ENCODE measurements around the gene RDX.
"Not testable (repeated sequence)": the region's sequence is repeated elsewhere in the genome, so short reads cannot be mapped to it uniquely, and the experiment has no call there.

The RDX gene

DNA sequence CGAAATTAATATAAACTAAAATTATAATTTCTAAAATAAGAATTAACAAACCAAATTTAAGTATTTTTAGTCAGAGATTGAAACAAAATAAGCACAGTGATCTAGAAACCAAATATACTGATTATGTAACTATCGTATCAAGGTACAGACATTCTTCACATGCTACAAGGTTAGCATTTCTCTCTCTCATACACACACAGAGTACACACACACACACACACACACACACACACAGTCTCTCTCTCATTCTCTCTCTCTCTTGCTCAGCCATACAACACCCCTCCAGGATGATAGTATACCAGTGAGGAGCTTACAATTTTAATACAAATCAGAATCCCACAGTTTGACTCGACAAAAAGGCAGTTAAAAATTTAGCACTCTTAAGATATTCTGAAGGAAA lies 66.0 kb downstream of the RDX start:
- DNase-seq (ENCODE audit: extremely low read depth, low read depth) = no peak
- TF ChIP-seq, protein P1, sequence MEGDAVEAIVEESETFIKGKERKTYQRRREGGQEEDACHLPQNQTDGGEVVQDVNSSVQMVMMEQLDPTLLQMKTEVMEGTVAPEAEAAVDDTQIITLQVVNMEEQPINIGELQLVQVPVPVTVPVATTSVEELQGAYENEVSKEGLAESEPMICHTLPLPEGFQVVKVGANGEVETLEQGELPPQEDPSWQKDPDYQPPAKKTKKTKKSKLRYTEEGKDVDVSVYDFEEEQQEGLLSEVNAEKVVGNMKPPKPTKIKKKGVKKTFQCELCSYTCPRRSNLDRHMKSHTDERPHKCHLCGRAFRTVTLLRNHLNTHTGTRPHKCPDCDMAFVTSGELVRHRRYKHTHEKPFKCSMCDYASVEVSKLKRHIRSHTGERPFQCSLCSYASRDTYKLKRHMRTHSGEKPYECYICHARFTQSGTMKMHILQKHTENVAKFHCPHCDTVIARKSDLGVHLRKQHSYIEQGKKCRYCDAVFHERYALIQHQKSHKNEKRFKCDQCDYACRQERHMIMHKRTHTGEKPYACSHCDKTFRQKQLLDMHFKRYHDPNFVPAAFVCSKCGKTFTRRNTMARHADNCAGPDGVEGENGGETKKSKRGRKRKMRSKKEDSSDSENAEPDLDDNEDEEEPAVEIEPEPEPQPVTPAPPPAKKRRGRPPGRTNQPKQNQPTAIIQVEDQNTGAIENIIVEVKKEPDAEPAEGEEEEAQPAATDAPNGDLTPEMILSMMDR (IDR thresholded peaks at IDR 0.05; ENCODE audit: low read depth, low read length) = no peak

DNA sequence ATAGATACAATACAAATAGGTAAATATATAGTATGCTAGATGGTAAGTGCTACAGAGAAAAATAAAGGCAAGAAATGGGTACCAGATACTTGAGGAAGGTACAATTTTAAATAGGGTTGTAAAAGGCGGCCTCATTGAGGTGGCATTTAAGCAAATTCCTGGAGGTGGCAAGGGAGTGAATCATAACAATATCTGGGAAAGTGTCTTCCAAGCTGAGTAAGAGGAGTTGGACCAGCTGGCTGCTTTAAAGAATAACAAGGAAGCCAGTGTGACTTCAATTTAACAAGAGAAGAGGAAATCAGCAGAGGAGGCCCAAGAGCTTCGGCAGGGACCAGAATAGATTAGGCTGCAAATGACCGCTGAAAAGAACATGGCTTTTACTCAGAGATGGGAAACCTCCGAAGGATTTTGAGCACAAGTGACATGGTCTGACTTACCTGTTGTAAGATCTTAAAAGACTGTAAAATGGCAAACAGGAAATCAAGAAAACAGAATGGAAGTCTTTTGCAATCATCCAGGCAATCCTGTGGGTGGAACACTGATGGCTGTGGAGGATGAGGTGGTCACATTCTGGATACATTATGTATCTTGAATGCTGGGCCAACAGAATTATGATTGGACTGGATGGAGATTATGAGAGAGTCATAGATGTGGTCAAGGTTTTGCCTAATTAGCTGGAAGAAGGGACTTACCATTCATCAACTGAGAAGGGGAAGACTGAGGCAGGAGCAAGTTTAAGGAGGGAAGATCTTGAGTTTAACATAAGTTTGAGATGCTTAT lies 77.2 kb downstream of the RDX start:
- TF ChIP-seq, protein P1 (IDR thresholded peaks at IDR 0.05; ENCODE audit: low read depth, low read length) = no peak
- no peak for DNase-seq (ENCODE audit: extremely low read depth, low read depth)

DNA sequence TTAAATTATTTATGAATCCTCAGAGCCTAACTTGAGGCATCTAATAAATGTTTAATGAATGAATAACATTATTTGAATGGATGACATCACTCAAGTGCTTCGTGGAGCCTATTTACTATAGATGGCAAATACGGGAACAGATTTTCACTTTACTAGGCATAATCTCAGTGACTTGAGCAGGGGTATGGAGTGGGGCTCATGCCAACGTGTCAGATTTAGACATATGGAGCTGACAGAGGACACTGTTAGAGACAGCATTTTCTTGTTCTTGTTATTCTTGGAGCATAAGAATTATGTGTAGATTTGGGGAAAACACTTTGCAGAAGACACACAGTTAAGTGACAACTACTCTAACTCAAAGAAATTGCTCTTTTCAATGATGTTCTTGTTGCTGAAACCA lies 78.5 kb downstream of the RDX start:
- TF ChIP-seq, protein P1 (IDR thresholded peaks at IDR 0.05; ENCODE audit: low read depth, low read length) = no peak

DNA sequence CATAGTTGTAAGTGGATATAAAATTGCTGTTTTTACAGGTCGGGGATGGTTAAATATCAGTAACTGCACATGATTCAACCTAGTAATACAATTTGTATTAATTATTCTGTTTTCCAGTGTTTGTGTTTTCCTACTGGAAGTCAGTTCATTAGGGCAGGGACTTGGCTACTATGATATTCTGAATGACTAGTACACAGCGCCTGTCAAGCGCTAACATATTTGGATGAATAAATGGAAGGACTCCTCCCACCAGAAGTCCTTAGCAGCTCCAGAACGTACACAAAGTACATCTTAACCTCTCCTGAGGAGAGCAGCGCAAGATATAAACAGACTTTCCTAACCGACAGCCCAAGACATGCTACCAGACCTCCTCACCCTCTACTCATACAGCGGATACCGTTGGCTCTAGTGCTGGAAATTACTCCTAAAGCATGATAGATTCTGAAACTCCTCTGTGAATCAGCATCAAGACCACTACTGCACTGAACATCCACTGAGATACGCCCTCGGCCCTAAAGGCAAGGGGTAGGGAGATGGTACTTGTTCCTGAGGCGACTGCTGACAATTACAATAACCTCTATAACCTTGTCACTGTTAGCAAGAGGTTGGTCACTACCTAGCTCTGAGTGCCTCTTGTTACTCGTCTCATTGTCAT lies 79.1 kb downstream of the RDX start:
- TF ChIP-seq, protein P1 (IDR thresholded peaks at IDR 0.05; ENCODE audit: low read depth, low read length) = no peak
- DNase-seq (ENCODE audit: extremely low read depth, low read depth) = no peak

More for the DNA sequence above, 78.5 kb downstream of the RDX start:
- DNase-seq (ENCODE audit: extremely low read depth, low read depth) = no peak

DNA sequence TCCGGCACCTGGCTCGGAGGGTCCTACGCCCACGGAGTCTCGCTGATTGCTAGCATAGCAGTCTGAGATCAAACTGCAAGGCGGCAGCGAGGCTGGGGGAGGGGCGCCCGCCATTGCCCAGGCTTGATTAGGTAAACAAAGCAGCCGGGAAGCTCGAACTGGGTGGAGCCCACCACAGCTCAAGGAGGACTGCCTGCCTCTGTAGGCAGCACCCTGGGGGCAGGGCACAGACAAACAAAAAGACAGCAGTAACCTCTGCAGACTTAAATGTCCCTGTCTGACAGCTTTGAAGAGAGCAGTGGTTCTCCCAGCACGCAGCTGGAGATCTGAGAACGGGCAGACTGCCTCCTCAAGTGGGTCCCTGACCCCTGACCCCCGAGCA lies 87.1 kb downstream of the RDX start:
- not testable (repeated sequence) for DNase-seq (ENCODE audit: extremely low read depth, low read depth)

DNA sequence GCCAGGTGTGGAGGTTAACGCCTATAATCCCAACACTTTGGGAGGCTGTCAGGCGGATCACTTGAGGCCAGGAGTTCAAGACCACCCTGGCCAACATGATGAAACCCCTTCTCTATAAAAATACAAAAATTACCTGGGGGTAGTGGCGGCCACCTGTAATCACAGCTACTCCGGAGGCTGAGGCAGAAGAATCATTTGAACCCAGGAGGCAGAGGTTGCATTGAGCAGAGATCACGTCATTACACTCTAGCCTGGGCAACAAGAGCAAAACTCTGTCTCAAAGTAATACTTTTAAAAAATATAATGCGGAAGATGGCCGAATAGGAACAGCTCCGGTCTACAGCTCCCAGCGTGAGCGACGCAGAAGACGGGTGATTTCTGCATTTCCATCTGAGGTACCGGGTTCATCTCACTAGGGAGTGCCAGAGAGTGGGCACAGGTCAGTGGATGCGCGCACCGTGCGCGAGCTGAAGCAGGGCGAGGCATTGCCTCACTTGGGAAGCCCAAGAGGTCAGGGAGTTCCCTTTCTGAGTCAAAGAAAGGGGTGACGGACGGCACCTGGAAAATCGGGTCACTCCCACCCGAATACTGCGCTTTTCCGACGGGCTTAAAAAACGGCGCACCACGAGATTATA lies 87.6 kb downstream of the RDX start:
- not testable (repeated sequence) for DNase-seq (ENCODE audit: extremely low read depth, low read depth)

DNA sequence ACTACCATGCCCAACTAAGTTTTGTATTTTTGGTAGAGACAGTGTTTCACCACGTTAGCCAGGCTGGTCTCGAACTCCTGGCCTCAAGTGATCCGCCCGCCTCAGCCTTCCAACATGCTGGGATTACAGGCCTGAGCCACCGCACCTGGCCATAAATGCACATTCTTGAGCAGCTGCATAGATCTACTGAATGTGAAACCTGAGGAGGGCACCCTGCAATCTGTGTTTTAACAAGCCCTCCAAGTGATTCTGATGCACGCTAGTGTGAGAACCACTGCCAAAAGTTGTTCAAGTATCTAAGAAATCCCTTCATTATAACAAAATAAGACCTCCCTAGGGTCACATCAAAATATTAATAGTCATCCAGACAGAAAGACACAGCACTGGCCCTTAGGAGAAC lies 89.3 kb downstream of the RDX start:
- no peak for DNase-seq (ENCODE audit: extremely low read depth, low read depth)

DNA sequence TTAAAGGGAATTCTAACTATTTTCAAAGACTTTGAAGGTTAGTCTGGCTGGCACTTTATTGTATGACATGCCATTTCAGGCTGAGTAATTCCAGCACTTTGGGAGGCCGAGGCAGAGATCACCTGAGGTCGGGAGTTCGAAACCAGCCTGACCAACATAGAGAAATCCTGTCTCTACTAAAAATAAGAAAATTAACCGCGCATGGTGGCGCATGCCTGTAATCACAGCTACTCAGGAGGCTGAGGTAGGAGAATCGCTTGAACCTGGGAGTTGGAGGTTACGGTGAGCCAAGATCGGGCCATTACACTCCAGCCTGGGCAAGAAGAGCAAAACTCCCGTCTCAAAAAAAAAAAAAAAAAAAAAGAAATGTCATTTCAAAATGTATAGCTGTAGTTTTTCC lies 95.6 kb downstream of the RDX start:
- TF ChIP-seq, protein P1 (IDR thresholded peaks at IDR 0.05; ENCODE audit: low read depth, low read length) = no peak
- no peak for DNase-seq (ENCODE audit: extremely low read depth, low read depth)

More for the DNA sequence above, 89.3 kb downstream of the RDX start:
- TF ChIP-seq, protein P1 (IDR thresholded peaks at IDR 0.05; ENCODE audit: low read depth, low read length) = no peak
